ENCODE measurements around the gene TMEM244.
"Not testable (repeated sequence)": the region's sequence is repeated elsewhere in the genome, so short reads cannot be mapped to it uniquely, and the experiment has no call there.

Gene TMEM244

GRCh38 chr6:129860908-129861665, at the start of gene TMEM244:
TSS of gene TMEM244 (minus strand) at chr6:129861315. CDS start at chr6:129861188, 127 bp downstream.
- DNase-seq, result no peak

- no peak for DNase-seq
Measured at GRCh38 chr6:129908858-129909257, 47.7 kb upstream of the TMEM244 start.

GRCh38 chr6:129908356-129908755, 47.2 kb upstream of the TMEM244 start:
- no peak for DNase-seq

GRCh38 chr6:129906515-129907077, 45.5 kb upstream of the TMEM244 start:
- no peak for DNase-seq

- DNase-seq, result no peak
Measured at GRCh38 chr6:129903082-129903481, 42.0 kb upstream of the TMEM244 start.

- no peak for DNase-seq
Measured at GRCh38 chr6:129902681-129903080, 41.6 kb upstream of the TMEM244 start.

- DNase-seq, result peak; percentile 52
Measured at GRCh38 chr6:129901910-129902309, 40.8 kb upstream of the TMEM244 start.

GRCh38 chr6:129895692-129896091, 34.6 kb upstream of the TMEM244 start:
- no peak for DNase-seq

- no peak for DNase-seq
Measured at GRCh38 chr6:129894921-129895320, 33.8 kb upstream of the TMEM244 start.

GRCh38 chr6:129893640-129894039, 32.5 kb upstream of the TMEM244 start:
- DNase-seq, result no peak

GRCh38 chr6:129890701-129891100, 29.6 kb upstream of the TMEM244 start:
- peak; percentile 57 for DNase-seq

- DNase-seq, result peak; percentile 37
Measured at GRCh38 chr6:129890164-129890563, 29.0 kb upstream of the TMEM244 start.

- peak; percentile 80 for DNase-seq
Measured at GRCh38 chr6:129889580-129889979, 28.5 kb upstream of the TMEM244 start.

- no peak for DNase-seq
Measured at GRCh38 chr6:129886401-129887155, 25.5 kb upstream of the TMEM244 start.

GRCh38 chr6:129884211-129884610, 23.1 kb upstream of the TMEM244 start:
- DNase-seq, result no peak

- DNase-seq, result no peak
Measured at GRCh38 chr6:129882510-129883023, 21.5 kb upstream of the TMEM244 start.

- not testable (repeated sequence) for DNase-seq
Measured at GRCh38 chr6:129877894-129878293, 16.8 kb upstream of the TMEM244 start.

- DNase-seq, result no peak
Measured at GRCh38 chr6:129875610-129876520, 14.8 kb upstream of the TMEM244 start.

- no peak for DNase-seq
Measured at GRCh38 chr6:129874837-129875236, 13.7 kb upstream of the TMEM244 start.

- DNase-seq, result no peak
Measured at GRCh38 chr6:129872586-129872985, 11.5 kb upstream of the TMEM244 start.

GRCh38 chr6:129871221-129871620, 10.1 kb upstream of the TMEM244 start:
- DNase-seq, result no peak

- DNase-seq, result no peak
Measured at GRCh38 chr6:129867403-129867802, 6.3 kb upstream of the TMEM244 start.

- no peak for DNase-seq
Measured at GRCh38 chr6:129866688-129867087, 5.6 kb upstream of the TMEM244 start.
